Fibroblast of pulmonary artery (primary cell): Measurements from ENCODE around the gene FAM24B.

Source experiments
- DNase-seq: peaks from one replicate; pipeline ENCODE4 v3.0.0-alpha.2; 2010; ENCODE audit warnings: low read depth
- H3K4me3 ChIP-seq: replicated peaks from 2 replicates; pipeline ENCODE4 v1.5.1; 2011; ENCODE audit warnings: low read depth, mild to moderate bottlenecking, control low read depth, low read length, moderate library complexity
- TF ChIP-seq, protein P1 (sequence below): IDR thresholded peaks from 2 replicates; pipeline ENCODE4 v1.5.1; 2011; ENCODE audit warnings: mild to moderate bottlenecking, control low read depth, low read length, inconsistent platforms; ENCODE audit errors: missing control alignments

The FAM24B gene

GRCh38 chr10:122838880-122839279 lies 40.5 kb downstream of the FAM24B start:
- DNase-seq: no peak
- no peak overlapping the region for H3K4me3 ChIP-seq
- TF ChIP-seq, protein P1, sequence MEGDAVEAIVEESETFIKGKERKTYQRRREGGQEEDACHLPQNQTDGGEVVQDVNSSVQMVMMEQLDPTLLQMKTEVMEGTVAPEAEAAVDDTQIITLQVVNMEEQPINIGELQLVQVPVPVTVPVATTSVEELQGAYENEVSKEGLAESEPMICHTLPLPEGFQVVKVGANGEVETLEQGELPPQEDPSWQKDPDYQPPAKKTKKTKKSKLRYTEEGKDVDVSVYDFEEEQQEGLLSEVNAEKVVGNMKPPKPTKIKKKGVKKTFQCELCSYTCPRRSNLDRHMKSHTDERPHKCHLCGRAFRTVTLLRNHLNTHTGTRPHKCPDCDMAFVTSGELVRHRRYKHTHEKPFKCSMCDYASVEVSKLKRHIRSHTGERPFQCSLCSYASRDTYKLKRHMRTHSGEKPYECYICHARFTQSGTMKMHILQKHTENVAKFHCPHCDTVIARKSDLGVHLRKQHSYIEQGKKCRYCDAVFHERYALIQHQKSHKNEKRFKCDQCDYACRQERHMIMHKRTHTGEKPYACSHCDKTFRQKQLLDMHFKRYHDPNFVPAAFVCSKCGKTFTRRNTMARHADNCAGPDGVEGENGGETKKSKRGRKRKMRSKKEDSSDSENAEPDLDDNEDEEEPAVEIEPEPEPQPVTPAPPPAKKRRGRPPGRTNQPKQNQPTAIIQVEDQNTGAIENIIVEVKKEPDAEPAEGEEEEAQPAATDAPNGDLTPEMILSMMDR: no peak

- DNase-seq: no peak
- no peak overlapping the region for H3K4me3 ChIP-seq
- TF ChIP-seq, protein P1: no peak
These were observed 43.5 kb downstream of the FAM24B start for GRCh38 chr10:122835908-122836307.

- DNase-seq: no peak
- H3K4me3 ChIP-seq: no peak overlapping the region
- TF ChIP-seq, protein P1: no peak
These were observed 48.4 kb downstream of the FAM24B start for GRCh38 chr10:122830965-122831353.

- DNase-seq: no peak
- TF ChIP-seq, protein P1: no peak
- H3K4me3 ChIP-seq: no peak overlapping the region
These were observed 49.0 kb downstream of the FAM24B start for GRCh38 chr10:122830273-122830964.

- no peak overlapping the region for H3K4me3 ChIP-seq
- DNase-seq: no peak
- TF ChIP-seq, protein P1: no peak
These were observed 49.9 kb downstream of the FAM24B start for GRCh38 chr10:122829454-122829853.

DNA sequence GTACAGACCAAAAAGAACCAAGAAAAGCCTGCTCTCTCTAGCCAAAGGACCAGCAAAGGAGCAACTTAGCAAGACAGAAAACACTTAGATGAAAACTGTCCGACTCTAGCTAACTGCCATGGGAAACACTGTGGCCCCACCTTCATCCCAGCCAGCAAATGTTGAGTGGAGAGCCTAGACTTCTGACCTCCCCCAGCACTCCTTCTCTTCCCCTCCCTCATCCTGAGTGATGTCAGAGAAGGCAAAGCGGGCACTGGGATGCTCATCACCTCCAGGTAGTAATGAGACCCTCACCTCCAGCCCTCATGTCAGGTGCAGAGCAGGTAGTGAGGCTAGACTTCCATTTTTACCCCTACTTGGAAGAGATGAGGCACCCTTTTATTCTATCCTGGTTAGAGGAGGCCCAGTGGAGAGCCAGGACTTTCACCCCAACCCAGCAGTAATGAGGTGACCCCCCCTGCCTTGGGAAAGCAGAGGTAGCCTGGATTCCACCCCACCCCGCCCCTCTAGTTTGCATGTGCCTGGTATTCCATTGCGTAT lies 50.6 kb downstream of the FAM24B start:
- DNase-seq: no peak
- H3K4me3 ChIP-seq: no peak overlapping the region
- TF ChIP-seq, protein P1: no peak

GRCh38 chr10:122827302-122827701 lies 52.1 kb downstream of the FAM24B start:
- no peak overlapping the region for H3K4me3 ChIP-seq
- DNase-seq: no peak
- TF ChIP-seq, protein P1: no peak
